Trophoblast cell (in vitro differentiated cells and primary cell): ENCODE measurements around the gene TRIM37.

ENCODE experiments used
- DNase-seq, 2 donors: peaks; one replicate each; pipeline ENCODE4 v3.0.0-alpha.2; 2016
- H2AFZ ChIP-seq: 2 replicates; pipeline ENCODE4 v1.6.1; 2013; ENCODE audit warnings: low read length, moderate library complexity, mild to moderate bottlenecking; ENCODE audit not compliant: insufficient read depth, poor library complexity
- H2AK5ac ChIP-seq: 2 replicates; pipeline ENCODE4 v1.6.1; 2013; ENCODE audit warnings: mild to moderate bottlenecking, low read length
- H2BK120ac ChIP-seq: 2 replicates; pipeline ENCODE4 v1.6.1; 2013; ENCODE audit warnings: low read length, mild to moderate bottlenecking, moderate library complexity; ENCODE audit not compliant: insufficient read depth, poor library complexity
- H2BK12ac ChIP-seq: 2 replicates; pipeline ENCODE4 v1.6.1; 2013; ENCODE audit warnings: mild to moderate bottlenecking, low read length, moderate library complexity
- H2BK5ac ChIP-seq: 2 replicates; pipeline ENCODE4 v1.6.1; 2013; ENCODE audit warnings: low read length, low read depth, moderate library complexity, mild to moderate bottlenecking; ENCODE audit not compliant: poor library complexity
- H3K14ac ChIP-seq: 2 replicates; pipeline ENCODE4 v1.6.1; 2013; ENCODE audit warnings: mild to moderate bottlenecking, low read length
- H3K18ac ChIP-seq: 2 replicates; pipeline ENCODE4 v1.6.1; 2013; ENCODE audit warnings: mild to moderate bottlenecking, low read length
- H3K23ac ChIP-seq: 2 replicates; pipeline ENCODE4 v1.6.1; 2013; ENCODE audit warnings: low read length
- H3K27ac ChIP-seq: 2 replicates; pipeline ENCODE4 v1.5.1; 2013; ENCODE audit warnings: low read depth, mild to moderate bottlenecking, inconsistent platforms, low read length, moderate library complexity
- H3K27me3 ChIP-seq: 2 replicates; pipeline ENCODE4 v1.6.1; 2013; ENCODE audit warnings: inconsistent platforms, mild to moderate bottlenecking, low read length, moderate library complexity; ENCODE audit not compliant: insufficient read depth
- H3K36me3 ChIP-seq, 2 experiments: 1 replicate in 1 of 2; 2 replicates in 1 of 2; pipeline ENCODE4 v1.6.1; 2013; ENCODE audit warnings: low read length in 2 of 2, mild to moderate bottlenecking in 2 of 2, moderate library complexity in 1 of 2; ENCODE audit not compliant: insufficient read depth in 2 of 2, control insufficient read depth in 1 of 2
- H3K4ac ChIP-seq: 2 replicates; pipeline ENCODE4 v1.6.1; 2013; ENCODE audit warnings: low read depth, mild to moderate bottlenecking, low read length, moderate library complexity
- H3K4me1 ChIP-seq, 2 experiments: 1 replicate in 1 of 2; 2 replicates in 1 of 2; pipeline ENCODE4 v1.6.1; 2013; ENCODE audit warnings: low read length in 2 of 2, mild to moderate bottlenecking in 2 of 2, moderate library complexity in 1 of 2; ENCODE audit not compliant: insufficient read depth in 2 of 2, control insufficient read depth in 1 of 2
- H3K4me2 ChIP-seq: 2 replicates; pipeline ENCODE4 v1.6.1; 2013; ENCODE audit warnings: inconsistent platforms, mild to moderate bottlenecking, low read length, moderate library complexity
- H3K4me3 ChIP-seq: 2 replicates; pipeline ENCODE4 v1.5.1; 2013; ENCODE audit warnings: mild to moderate bottlenecking, low read depth, low read length, inconsistent platforms
- H3K79me1 ChIP-seq: one replicate; pipeline ENCODE4 v1.6.1; 2013; ENCODE audit warnings: low read length
- H3K79me2 ChIP-seq: 2 replicates; pipeline ENCODE4 v1.6.1; 2013; ENCODE audit warnings: low read length, mild to moderate bottlenecking; ENCODE audit not compliant: control insufficient read depth, insufficient read depth, poor library complexity
- H3K9ac ChIP-seq: 2 replicates; pipeline ENCODE4 v1.6.1; 2013; ENCODE audit warnings: mild to moderate bottlenecking, low read length
- H3K9me3 ChIP-seq: 2 replicates; pipeline ENCODE4 v1.6.1; 2013; ENCODE audit warnings: low read depth, mild to moderate bottlenecking, control low read depth, inconsistent platforms, low read length; ENCODE audit not compliant: insufficient read depth
- H4K12ac ChIP-seq: 2 replicates; pipeline ENCODE4 v1.6.1; 2013; ENCODE audit warnings: low read depth, mild to moderate bottlenecking, low read length, moderate library complexity
- H4K8ac ChIP-seq: 2 replicates; pipeline ENCODE4 v1.6.1; 2013; ENCODE audit warnings: low read depth, mild to moderate bottlenecking, low read length, moderate library complexity
- H4K91ac ChIP-seq: one replicate; pipeline ENCODE4 v1.6.1; 2013; ENCODE audit warnings: low read depth, mild to moderate bottlenecking, low read length, moderate library complexity
- WGBS: extraction: QIAGEN DNeasy Blood & Tissue Kit; methylation state at CpG from one replicate; pipeline ENCODE4 v1.1.7; 2013; ENCODE audit warnings: missing lambda C conversion rate; ENCODE audit not compliant: insufficient read length, insufficient coverage; ENCODE audit errors: extremely low coverage; 5-methylcytosine and 5-hydroxymethylcytosine counted together

The TRIM37 gene

GRCh38 chr17:59149841-59150511 is 43.3 kb upstream of the TRIM37 start:
- DNase-seq, result no peak
- H2BK5ac ChIP-seq, result no peak overlapping the region

GRCh38 chr17:59149051-59149450 is 42.4 kb upstream of the TRIM37 start:
- no peak for DNase-seq
- H3K18ac ChIP-seq, result no peak overlapping the region
- peaks cover 22% of the 10 kb centered on the region for H3K79me2 ChIP-seq
- WGBS, result no CpG with 5 or more reads among the region's 2 CpGs
- H3K4me2 ChIP-seq, result no peak overlapping the region
- H4K12ac ChIP-seq, result no peak overlapping the region
- H3K79me1 ChIP-seq, result peaks cover 3% of the 10 kb centered on the region
- H3K27me3 ChIP-seq, result no peaks in the 10 kb centered on the region
- H3K9ac ChIP-seq, result no peak overlapping the region
- H2AFZ ChIP-seq, result no peak overlapping the region
- no peak overlapping the region for H2BK5ac ChIP-seq
- H4K91ac ChIP-seq, result no peak overlapping the region
- no peak overlapping the region for H4K8ac ChIP-seq
- H3K4me3 ChIP-seq, result no peak overlapping the region
- H3K23ac ChIP-seq, result no peak overlapping the region
- H3K27ac ChIP-seq, result no peak overlapping the region
- no peaks in the 10 kb centered on the region for H3K9me3 ChIP-seq
- no peak overlapping the region for H2AK5ac ChIP-seq
- no peak overlapping the region for H3K14ac ChIP-seq
- no peak overlapping the region for H2BK12ac ChIP-seq
- H3K36me3 ChIP-seq, result peaks cover 2 to 7% of the 10 kb centered on the region in 2 experiments
- H3K4me1 ChIP-seq, result peaks cover 4% of the 10 kb centered on the region in 2 experiments
- H2BK120ac ChIP-seq, result no peak overlapping the region
- peak overlapping the region; percentile 86 for H3K4ac ChIP-seq

More at GRCh38 chr17:59149841-59150511, 43.3 kb upstream of the TRIM37 start:
- Histone ChIP-seq H3K79me1 (peaks cover 12% of the 10 kb centered on the region), H3K14ac (no peak overlapping the region), H3K9me3 (no peaks in the 10 kb centered on the region), H3K27me3 (no peaks in the 10 kb centered on the region), H3K36me3 (peaks cover 2 to 7% of the 10 kb centered on the region in 2 experiments), H3K4me3 (no peak overlapping the region), H3K79me2 (peaks cover 30% of the 10 kb centered on the region), H3K4me2 (no peak overlapping the region), H2BK120ac (no peak overlapping the region), H3K27ac (no peak overlapping the region), H2BK12ac (no peak overlapping the region), H3K4ac (peak overlapping the region; percentile 99), H3K23ac (no peak overlapping the region), H2AFZ (no peak overlapping the region), H4K12ac (no peak overlapping the region), H4K91ac (no peak overlapping the region), H2AK5ac (no peak overlapping the region), H3K18ac (no peak overlapping the region), H4K8ac (no peak overlapping the region), H3K4me1 (peaks cover 4% of the 10 kb centered on the region in 2 experiments), H3K9ac (no peak overlapping the region)
- no CpG with 5 or more reads among the region's 5 CpGs for WGBS

GRCh38 chr17:59145571-59146096 is 39.0 kb upstream of the TRIM37 start:
- Histone ChIP-seq H4K91ac (no peak overlapping the region), H3K27ac (no peak overlapping the region), H3K79me2 (peaks cover 21% of the 10 kb centered on the region), H3K4me3 (no peak overlapping the region), H4K12ac (no peak overlapping the region), H3K4me2 (no peak overlapping the region), H3K27me3 (no peaks in the 10 kb centered on the region), H3K18ac (no peak overlapping the region), H2BK12ac (no peak overlapping the region), H4K8ac (no peak overlapping the region), H3K23ac (no peak overlapping the region), H2BK120ac (no peak overlapping the region), H3K4ac (peak overlapping the region; percentile 40), H3K36me3 (peaks cover 4 to 9% of the 10 kb centered on the region in 2 experiments), H2AK5ac (no peak overlapping the region), H3K9ac (no peak overlapping the region), H2BK5ac (no peak overlapping the region), H2AFZ (no peak overlapping the region), H3K9me3 (no peaks in the 10 kb centered on the region), H3K79me1 (no peaks in the 10 kb centered on the region), H3K4me1 (peaks cover 0 to 4% of the 10 kb centered on the region in 2 experiments), H3K14ac (no peak overlapping the region)
- no peak for DNase-seq
- no CpG with 5 or more reads among the region's 4 CpGs for WGBS

GRCh38 chr17:59141860-59142259 is 35.2 kb upstream of the TRIM37 start:
- no peak overlapping the region for H3K4me2 ChIP-seq

More at GRCh38 chr17:59141860-59142259, 35.2 kb upstream of the TRIM37 start:
- no peak overlapping the region for H3K23ac ChIP-seq
- H3K36me3 ChIP-seq, result peaks cover 2 to 5% of the 10 kb centered on the region in 2 experiments
- H4K8ac ChIP-seq, result no peak overlapping the region
- H3K4me3 ChIP-seq, result no peak overlapping the region
- peaks cover 10% of the 10 kb centered on the region for H3K79me2 ChIP-seq
- DNase-seq, result no peak
- no peaks in the 10 kb centered on the region for H3K4me1 ChIP-seq
- no peak overlapping the region for H3K14ac ChIP-seq
- no peak overlapping the region for H3K9ac ChIP-seq
- H3K18ac ChIP-seq, result no peak overlapping the region
- H3K27me3 ChIP-seq, result no peaks in the 10 kb centered on the region
- H2AK5ac ChIP-seq, result no peak overlapping the region
- H2BK120ac ChIP-seq, result no peak overlapping the region
- H2BK12ac ChIP-seq, result no peak overlapping the region
- no peak overlapping the region for H2BK5ac ChIP-seq
- H4K91ac ChIP-seq, result no peak overlapping the region
- peak overlapping the region; percentile 64 for H3K4ac ChIP-seq
- WGBS, result 100% methylated on average over 1 of the region's 1 CpG
- no peak overlapping the region for H3K27ac ChIP-seq
- no peaks in the 10 kb centered on the region for H3K9me3 ChIP-seq
- H3K79me1 ChIP-seq, result no peaks in the 10 kb centered on the region
- H4K12ac ChIP-seq, result no peak overlapping the region
- H2AFZ ChIP-seq, result no peak overlapping the region
